Endothelial cell (in vitro differentiated cells): ENCODE results near the gene ASXL3. TPM values are rescaled to one million over a fixed set of nuclear protein-coding genes. Genes with fewer than 3 reads are reported as not detected.

Experiments
- DNase-seq: peaks from one replicate; pipeline ENCODE4 v3.0.0; 2021; ENCODE audit warnings: low spot score
- H3K27ac Mint-ChIP-seq: one replicate; pipeline ENCODE4 v1.8.0; 2021; ENCODE audit warnings: mixed read lengths, inconsistent platforms; ENCODE audit not compliant: unreplicated experiment
- H3K27me3 Mint-ChIP-seq: one replicate; pipeline ENCODE4 v1.8.0; 2021; ENCODE audit warnings: mild to moderate bottlenecking, moderate library complexity, mixed read lengths, inconsistent platforms; ENCODE audit not compliant: unreplicated experiment
- H3K36me3 Mint-ChIP-seq: one replicate; pipeline ENCODE4 v1.8.0; 2021; ENCODE audit warnings: mild to moderate bottlenecking, low read depth, mixed read lengths, inconsistent platforms; ENCODE audit not compliant: unreplicated experiment
- H3K4me1 Mint-ChIP-seq: one replicate; pipeline ENCODE4 v1.8.0; 2021; ENCODE audit warnings: mild to moderate bottlenecking, mixed read lengths, inconsistent platforms; ENCODE audit not compliant: unreplicated experiment
- H3K4me3 Mint-ChIP-seq: one replicate; pipeline ENCODE4 v1.8.0; 2021; ENCODE audit warnings: mild to moderate bottlenecking, mixed read lengths, inconsistent platforms; ENCODE audit not compliant: unreplicated experiment
- H3K9me3 Mint-ChIP-seq: one replicate; pipeline ENCODE4 v1.8.0; 2021; ENCODE audit warnings: mixed read lengths, inconsistent platforms; ENCODE audit not compliant: unreplicated experiment
- CTCF ChIP-seq: fragments of 200-600 bp; sonication (generic); IDR thresholded peaks from one replicate; pipeline ENCODE4 v1.5.0; 2021; ENCODE audit warnings: antibody characterized with exemption; ENCODE audit not compliant: unreplicated experiment
- total RNA-seq: library from RNA; stranded (reverse); fragmentation: NEBNext Ultra II Directional; extraction: Animal tissue kit (Norgen Biotek cat#: 25700); gene quantifications from one replicate; pipeline ENCODE4 v1.2.1, GENCODE V29; 2021; ENCODE audit not compliant: unreplicated experiment

Gene ASXL3
- total RNA-seq, 1 donor from 2014 or later, result 7.2 TPM

DNA sequence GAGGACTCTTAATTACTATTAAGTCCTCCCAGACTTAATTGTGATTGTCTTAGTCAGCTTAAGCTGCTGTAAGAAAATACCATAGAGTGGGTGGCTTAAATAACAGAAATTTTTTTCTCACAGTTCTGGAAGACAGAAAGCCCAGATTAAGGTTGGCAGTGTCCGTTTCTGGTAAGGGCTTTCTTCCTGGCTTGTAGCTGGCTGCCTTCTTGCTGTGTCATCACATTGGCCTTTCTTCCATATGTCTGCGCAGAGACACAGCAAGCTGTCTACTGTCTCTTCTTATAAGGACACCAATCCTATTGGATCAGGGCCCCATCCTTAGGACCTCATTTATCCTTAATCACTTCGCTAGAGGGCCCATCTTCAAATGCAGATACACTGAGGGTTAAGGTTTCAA lies 38.5 kb downstream of the ASXL3 start:
- TF ChIP-seq CTCF, result no peak
- no peaks in the 10 kb centered on the region for H3K9me3 Mint-ChIP-seq
- DNase-seq, result no peak
- peaks cover under 1% of the 10 kb centered on the region for H3K4me1 Mint-ChIP-seq
- H3K27me3 Mint-ChIP-seq, result no peaks in the 10 kb centered on the region
- H3K36me3 Mint-ChIP-seq, result no peaks in the 10 kb centered on the region
- no peak overlapping the region for H3K4me3 Mint-ChIP-seq
- no peak overlapping the region for H3K27ac Mint-ChIP-seq

DNA sequence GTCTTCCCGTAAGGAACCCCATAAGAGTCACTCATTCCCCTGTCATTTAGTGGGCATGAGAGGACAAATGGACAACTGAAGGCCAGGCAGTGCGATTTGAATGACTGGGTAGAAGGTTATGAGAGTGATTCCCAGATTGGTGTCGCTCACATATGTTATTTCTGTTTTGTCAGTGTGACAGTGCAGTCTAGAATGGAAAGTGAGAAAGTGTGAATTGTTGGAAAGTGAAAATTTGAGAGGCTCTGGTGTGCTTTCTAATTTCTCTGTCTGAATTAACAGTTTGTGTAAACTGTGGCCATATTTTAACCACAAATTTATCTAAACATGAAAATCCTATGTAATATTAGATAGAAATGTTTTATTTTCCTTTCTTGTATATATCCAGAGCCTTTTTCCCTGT lies 49.1 kb downstream of the ASXL3 start:
- TF ChIP-seq CTCF, result no peak
- Mint-ChIP-seq H3K27me3 (no peaks in the 10 kb centered on the region), H3K36me3 (no peaks in the 10 kb centered on the region), H3K4me3 (no peak overlapping the region), H3K9me3 (no peaks in the 10 kb centered on the region), H3K27ac (no peak overlapping the region), H3K4me1 (no peaks in the 10 kb centered on the region)
- no peak for DNase-seq

DNA sequence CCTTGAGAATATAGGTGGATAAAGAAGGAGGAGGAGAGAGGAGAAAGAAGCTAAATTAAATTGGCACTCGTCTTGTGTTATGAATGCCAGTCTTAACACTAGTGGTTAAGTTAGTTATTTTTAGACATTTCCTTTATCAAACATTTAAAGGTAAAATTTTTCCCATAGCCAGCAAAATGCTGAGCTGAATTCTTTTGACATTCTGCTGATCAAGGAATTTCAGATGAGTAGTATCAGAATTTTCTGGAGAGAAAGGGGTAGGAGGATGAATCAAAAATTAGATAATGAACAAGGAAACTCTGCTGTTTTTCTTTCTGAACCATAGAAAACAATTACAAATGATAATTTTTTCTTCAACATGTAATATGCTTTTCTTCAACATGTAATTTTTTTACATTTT lies 52.5 kb downstream of the ASXL3 start:
- Mint-ChIP-seq H3K36me3 (no peaks in the 10 kb centered on the region), H3K4me1 (no peaks in the 10 kb centered on the region), H3K9me3 (no peaks in the 10 kb centered on the region), H3K27me3 (no peaks in the 10 kb centered on the region), H3K4me3 (no peak overlapping the region), H3K27ac (no peak overlapping the region)
- no peak for DNase-seq
- no peak for TF ChIP-seq CTCF

DNA sequence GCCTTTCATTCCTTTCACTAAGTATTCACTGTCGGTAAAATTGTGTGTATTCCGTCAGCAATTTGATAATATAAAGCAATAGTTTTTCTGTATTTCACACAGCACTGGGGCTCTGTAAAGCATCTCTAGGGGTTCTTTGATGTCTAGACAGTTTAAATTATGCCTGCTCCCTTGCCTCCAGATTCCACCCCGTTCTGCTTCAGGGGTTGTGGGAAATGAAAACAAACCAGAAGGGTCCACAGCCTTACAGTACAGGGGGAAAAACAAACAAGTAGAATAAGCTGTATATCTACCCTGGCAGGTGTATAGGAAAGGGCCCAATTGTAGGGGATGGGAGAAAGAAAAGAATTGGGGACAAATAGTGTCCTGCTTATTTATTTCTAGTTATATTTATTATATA lies 63.1 kb downstream of the ASXL3 start:
- Mint-ChIP-seq H3K27me3 (no peaks in the 10 kb centered on the region), H3K4me1 (no peaks in the 10 kb centered on the region), H3K36me3 (no peaks in the 10 kb centered on the region), H3K27ac (no peak overlapping the region), H3K4me3 (no peak overlapping the region), H3K9me3 (no peaks in the 10 kb centered on the region)
- TF ChIP-seq CTCF, result no peak
- no peak for DNase-seq

DNA sequence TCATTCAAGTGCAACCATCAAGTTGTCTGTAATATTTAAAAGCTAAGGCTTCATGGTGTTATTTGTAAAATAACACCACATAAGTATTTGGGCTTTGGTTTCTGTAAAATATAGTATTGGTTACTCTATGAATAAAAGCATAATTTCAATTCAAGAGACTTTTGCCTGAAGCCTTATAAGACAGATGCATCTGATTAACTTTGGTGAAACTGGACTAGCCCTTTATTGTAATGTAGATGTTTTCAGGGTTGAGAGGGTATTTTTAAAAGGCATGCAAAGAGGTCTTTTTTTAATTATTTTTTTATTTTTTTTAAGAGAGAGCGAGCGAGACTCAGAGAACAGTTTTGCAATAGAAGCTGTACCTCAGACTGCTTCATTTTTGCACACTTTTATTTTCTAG lies 66.5 kb downstream of the ASXL3 start:
- DNase-seq, result no peak
- H3K4me3 Mint-ChIP-seq, result no peak overlapping the region
- H3K4me1 Mint-ChIP-seq, result no peaks in the 10 kb centered on the region
- H3K27me3 Mint-ChIP-seq, result no peaks in the 10 kb centered on the region
- H3K9me3 Mint-ChIP-seq, result no peaks in the 10 kb centered on the region
- H3K27ac Mint-ChIP-seq, result no peak overlapping the region
- H3K36me3 Mint-ChIP-seq, result no peaks in the 10 kb centered on the region
- TF ChIP-seq CTCF, result no peak
